H9 (cell line): ENCODE results near the gene IGF1. TPM values are rescaled to one million over a fixed set of nuclear protein-coding genes. Genes with fewer than 3 reads are reported as not detected.

Experiments used
- DNase-seq: peaks from one replicate; pipeline ENCODE4 v3.0.0-alpha.2; 2017
- H2AFZ ChIP-seq: one replicate; pipeline ENCODE4 v1.6.1; 2013; ENCODE audit warnings: mild to moderate bottlenecking, low read length, control low read depth, moderate library complexity
- H2AK5ac ChIP-seq: 2 replicates; pipeline ENCODE4 v1.6.1; 2013; ENCODE audit warnings: low read length, control low read depth, mixed read lengths; ENCODE audit not compliant: insufficient read length
- H2BK120ac ChIP-seq: one replicate; pipeline ENCODE4 v1.6.1; 2013; ENCODE audit warnings: low read depth, mild to moderate bottlenecking, low read length, control low read depth, inconsistent platforms; ENCODE audit not compliant: poor library complexity, severe bottlenecking
- H2BK12ac ChIP-seq: 2 replicates; pipeline ENCODE4 v1.6.1; 2013; ENCODE audit warnings: low read length, control low read depth, mixed read lengths, low read depth; ENCODE audit not compliant: insufficient read length
- H2BK15ac ChIP-seq: 2 replicates; pipeline ENCODE4 v1.6.1; 2013; ENCODE audit warnings: low read depth, low read length, control low read depth
- H2BK20ac ChIP-seq: one replicate; pipeline ENCODE4 v1.6.1; 2013; ENCODE audit warnings: low read depth, mild to moderate bottlenecking, low read length, control low read depth, inconsistent platforms; ENCODE audit not compliant: poor library complexity, severe bottlenecking
- H2BK5ac ChIP-seq: 2 replicates; pipeline ENCODE4 v1.6.1; 2013; ENCODE audit warnings: low read length, control low read depth, mixed read lengths; ENCODE audit not compliant: insufficient read length
- H3K14ac ChIP-seq: 2 replicates; pipeline ENCODE4 v1.6.1; 2013; ENCODE audit warnings: low read length, control low read depth; ENCODE audit not compliant: insufficient read depth
- H3K18ac ChIP-seq: 2 replicates; pipeline ENCODE4 v1.6.1; 2013; ENCODE audit warnings: low read depth, mild to moderate bottlenecking, mixed read lengths, low read length, control low read depth; ENCODE audit not compliant: insufficient read length
- H3K23ac ChIP-seq: 2 replicates; pipeline ENCODE4 v1.6.1; 2013; ENCODE audit warnings: low read length, control low read depth, mixed read lengths, low read depth; ENCODE audit not compliant: insufficient read length
- H3K23me2 ChIP-seq: 2 replicates; pipeline ENCODE4 v1.6.1; 2013; ENCODE audit warnings: low read depth, mild to moderate bottlenecking, mixed read lengths, low read length, control low read depth; ENCODE audit not compliant: insufficient read length, poor library complexity, severe bottlenecking
- H3K27ac ChIP-seq: 2 replicates; pipeline ENCODE4 v1.5.1; 2013; ENCODE audit warnings: low read length, control low read depth, mixed read lengths, low read depth; ENCODE audit not compliant: insufficient read length
- H3K27me3 ChIP-seq: 2 replicates; pipeline ENCODE4 v1.6.1; 2013; ENCODE audit warnings: low read length, control low read depth, inconsistent platforms; ENCODE audit not compliant: insufficient read depth
- H3K4ac ChIP-seq: 2 replicates; pipeline ENCODE4 v1.6.1; 2013; ENCODE audit warnings: low read depth, mild to moderate bottlenecking, control low read depth, inconsistent platforms, low read length, moderate library complexity
- H3K4me1 ChIP-seq: 2 replicates; pipeline ENCODE4 v1.6.1; 2013; ENCODE audit warnings: low read length, control low read depth, inconsistent platforms; ENCODE audit not compliant: insufficient read depth
- H3K4me2 ChIP-seq: 2 replicates; pipeline ENCODE4 v1.6.1; 2013; ENCODE audit warnings: low read length, control low read depth, mixed read lengths; ENCODE audit not compliant: insufficient read length, insufficient read depth
- H3K56ac ChIP-seq: 2 replicates; pipeline ENCODE4 v1.6.1; 2013; ENCODE audit warnings: low read depth, mild to moderate bottlenecking, mixed read lengths, low read length, control low read depth; ENCODE audit not compliant: insufficient read length
- H3K79me1 ChIP-seq: 2 replicates; pipeline ENCODE4 v1.6.1; 2013; ENCODE audit warnings: low read depth, mild to moderate bottlenecking, moderate library complexity, low read length, control low read depth, inconsistent platforms; ENCODE audit not compliant: insufficient read depth, poor library complexity, severe bottlenecking
- H3K79me2 ChIP-seq: 2 replicates; pipeline ENCODE4 v1.6.1; 2013; ENCODE audit warnings: low read length, control low read depth, inconsistent platforms; ENCODE audit not compliant: insufficient read depth
- H3K9ac ChIP-seq: 2 replicates; pipeline ENCODE4 v1.6.1; 2013; ENCODE audit warnings: low read length, control low read depth, mixed read lengths; ENCODE audit not compliant: insufficient read length; ENCODE audit errors: extremely low read depth
- H3K9me3 ChIP-seq: one replicate; pipeline ENCODE4 v1.6.1; 2013; ENCODE audit warnings: low read depth, low read length, inconsistent platforms; ENCODE audit not compliant: control insufficient read depth
- H3T11ph ChIP-seq: one replicate; pipeline ENCODE4 v1.6.1; 2013; ENCODE audit warnings: mild to moderate bottlenecking, low read length, control low read depth, inconsistent platforms
- H4K20me1 ChIP-seq: one replicate; pipeline ENCODE4 v1.6.1; 2013; ENCODE audit not compliant: control insufficient read depth, insufficient read length, insufficient read depth
- H4K5ac ChIP-seq: 2 replicates; pipeline ENCODE4 v1.6.1; 2013; ENCODE audit warnings: low read depth, mild to moderate bottlenecking, mixed read lengths, low read length, control low read depth; ENCODE audit not compliant: insufficient read length
- H4K8ac ChIP-seq: replicated peaks from 2 replicates; pipeline ENCODE4 v1.6.1; 2013; ENCODE audit warnings: low read length, control low read depth, mixed read lengths, low read depth; ENCODE audit not compliant: insufficient read length
- H4K91ac ChIP-seq: 2 replicates; pipeline ENCODE4 v1.6.1; 2013; ENCODE audit warnings: low read depth, mild to moderate bottlenecking, moderate library complexity, mixed read lengths, low read length, control low read depth; ENCODE audit not compliant: insufficient read length
- H3K27ac Mint-ChIP-seq, 3 experiments: 2 replicates in 2 of 3; 3 replicates in 1 of 3; pipeline ENCODE4 v1.8.0; 2020 to 2021; ENCODE audit warnings: mixed read lengths in 3 of 3, mild to moderate bottlenecking in 1 of 3, moderate library complexity in 1 of 3
- H3K27me3 Mint-ChIP-seq: 2 replicates; pipeline ENCODE4 v1.8.0; 2021; ENCODE audit warnings: low read depth, mild to moderate bottlenecking, moderate library complexity, mixed read lengths
- H3K36me3 Mint-ChIP-seq, 3 experiments: 2 replicates in 2 of 3; 3 replicates in 1 of 3; pipeline ENCODE4 v1.8.0; 2020 to 2021; ENCODE audit warnings: low read depth in 3 of 3, mixed read lengths in 3 of 3; ENCODE audit not compliant: insufficient read depth in 1 of 3
- H3K4me1 Mint-ChIP-seq, 2 experiments: 2 replicates each; pipeline ENCODE4 v1.8.0; 2020; ENCODE audit warnings: mixed read lengths in 2 of 2
- H3K4me3 Mint-ChIP-seq, 2 experiments: 2 replicates in 1 of 2; 3 replicates in 1 of 2; pipeline ENCODE4 v1.8.0; 2020 to 2021; ENCODE audit warnings: mild to moderate bottlenecking in 2 of 2, mixed read lengths in 2 of 2, moderate library complexity in 1 of 2
- H3K9me3 Mint-ChIP-seq, 2 experiments: 2 replicates in 1 of 2; 3 replicates in 1 of 2; pipeline ENCODE4 v1.8.0; 2020; ENCODE audit warnings: mild to moderate bottlenecking in 2 of 2, mixed read lengths in 2 of 2, moderate library complexity in 1 of 2
- CTCF ChIP-seq: fragments of 200-600 bp; sonication (generic); conservative IDR thresholded peaks from 3 replicates; pipeline ENCODE4 v1.8.0; 2021; ENCODE audit warnings: antibody characterized with exemption, mild to moderate bottlenecking
- WGBS: extraction: QIAGEN DNeasy Blood & Tissue Kit; methylation state at CpG from one replicate; pipeline ENCODE4 v1.1.7; 2013; ENCODE audit warnings: missing lambda C conversion rate, low lambda C conversion rate, mixed read lengths; ENCODE audit not compliant: insufficient read length; ENCODE audit errors: extremely low coverage; 5-methylcytosine and 5-hydroxymethylcytosine counted together
- total RNA-seq: library from RNA; stranded (reverse); gene quantifications from 2 replicates; pipeline ENCODE4 v1.2.1, GENCODE V29; 2021

The IGF1 gene
- total RNA-seq, 1 experiment from 2014 or later, result not detected

GRCh38 chr12:102423462-102423861 lies 56.9 kb downstream of the IGF1 start:
- no peak overlapping the region for H2BK15ac ChIP-seq
- no peak overlapping the region for H3K9ac ChIP-seq
- H4K5ac ChIP-seq, result no peak overlapping the region
- H3K18ac ChIP-seq, result no peak overlapping the region
- no peak for TF ChIP-seq CTCF
- H3K27me3 ChIP-seq, result no peaks in the 10 kb centered on the region
- H3K14ac ChIP-seq, result no peak overlapping the region
- Mint-ChIP-seq H3K9me3 (no peaks in the 10 kb centered on the region), H3K27ac (no peak overlapping the region), H3K4me1 (peaks cover 6 to 15% of the 10 kb centered on the region in 2 experiments), H3K4me3 (no peak overlapping the region), H3K36me3 (no peaks in the 10 kb centered on the region), H3K27me3 (no peaks in the 10 kb centered on the region)
- no peak overlapping the region for H2AFZ ChIP-seq
- peaks cover 3% of the 10 kb centered on the region; the same call in 1 of the 2 replicates for H3K4me1 ChIP-seq
- no CpG with 5 or more reads among the region's 3 CpGs for WGBS
- no peak overlapping the region for H3T11ph ChIP-seq
- H3K23ac ChIP-seq, result no peak overlapping the region
- H3K27ac ChIP-seq, result no peak overlapping the region
- no peak overlapping the region for H3K4me2 ChIP-seq
- DNase-seq, result no peak
- H3K79me2 ChIP-seq, result no peaks in the 10 kb centered on the region
- no peak overlapping the region for H2AK5ac ChIP-seq
- no peaks in the 10 kb centered on the region for H3K9me3 ChIP-seq
- H2BK120ac ChIP-seq, result no peak overlapping the region
- no peaks in the 10 kb centered on the region for H4K20me1 ChIP-seq
- no peak overlapping the region for H4K8ac ChIP-seq
- no peak overlapping the region for H3K56ac ChIP-seq
- no peak overlapping the region for H2BK12ac ChIP-seq
- no peak overlapping the region for H2BK20ac ChIP-seq
- H3K23me2 ChIP-seq, result no peaks in the 10 kb centered on the region
- H2BK5ac ChIP-seq, result no peak overlapping the region
- H3K79me1 ChIP-seq, result no peaks in the 10 kb centered on the region
- no peak overlapping the region for H4K91ac ChIP-seq
- no peak overlapping the region for H3K4ac ChIP-seq
